ENCODE measurements around the gene ANKMY2. TPM values are rescaled to one million over a fixed set of nuclear protein-coding genes. Genes with fewer than 3 reads are reported as not detected.
A peak's percentile ranks its signal among the peaks of the same experiment; 100 is the strongest.
"Not testable (repeated sequence)": the region's sequence is repeated elsewhere in the genome, so short reads cannot be mapped to it uniquely, and the experiment has no call there.

Gene ANKMY2
- total and polyA plus RNA-seq, 5 donors from 2014 or later = 12.1 to 24.2 (median 19.2) TPM

GRCh38 chr7:16595596-16595995 lies 50.0 kb downstream of the ANKMY2 start:
- H3K36me3 ChIP-seq (ENCODE audit: control insufficient read depth, insufficient read depth, low read length) = peaks cover 10% of the 10 kb centered on the region
- not testable (repeated sequence) for H3K4me1 ChIP-seq (ENCODE audit: control insufficient read depth, insufficient read depth, low read length, poor library complexity, severe bottlenecking); H3K27me3 ChIP-seq (ENCODE audit: control insufficient read depth, insufficient read depth, low read length); H3K27ac Mint-ChIP-seq; H3K27ac ChIP-seq (ENCODE audit: insufficient read depth, low read length, poor library complexity, severe bottlenecking); H3K9me3 ChIP-seq (ENCODE audit: control insufficient read depth in 2 of 2, low read length in 2 of 2); ATAC-seq (ENCODE audit: low read depth in 2 of 2); H3K9me3 Mint-ChIP-seq; DNase-seq; H3K27me3 Mint-ChIP-seq; H3K4me3 ChIP-seq (ENCODE audit: low read depth, low read length); H3K36me3 Mint-ChIP-seq; H3K4me1 Mint-ChIP-seq
- H3K4me3 Mint-ChIP-seq = peak overlapping the region in 1 of 4 donors; percentile 51

GRCh38 chr7:16594676-16595075 lies 50.9 kb downstream of the ANKMY2 start:
- no peaks in the 10 kb centered on the region for H3K4me1 ChIP-seq (ENCODE audit: control insufficient read depth, insufficient read depth, low read length, poor library complexity, severe bottlenecking)
- Mint-ChIP-seq H3K4me1 (no peaks in the 10 kb centered on the region), H3K27ac (no peak overlapping the region), H3K4me3 (no peak overlapping the region), H3K36me3 (peaks cover 8% of the 10 kb centered on the region), H3K27me3 (no peaks in the 10 kb centered on the region), H3K9me3 (no peaks in the 10 kb centered on the region)
- peaks cover under 1% of the 10 kb centered on the region for H3K36me3 ChIP-seq (ENCODE audit: control insufficient read depth, insufficient read depth, low read length)
- no peak overlapping the region for H3K27ac ChIP-seq (ENCODE audit: insufficient read depth, low read length, poor library complexity, severe bottlenecking)
- H3K9me3 ChIP-seq (ENCODE audit: control insufficient read depth in 2 of 2, low read length in 2 of 2) = no peaks in the 10 kb centered on the region
- ATAC-seq (ENCODE audit: low read depth in 2 of 2) = no peak
- no peak for DNase-seq
- no peaks in the 10 kb centered on the region for H3K27me3 ChIP-seq (ENCODE audit: control insufficient read depth, insufficient read depth, low read length)
- H3K4me3 ChIP-seq (ENCODE audit: low read depth, low read length) = no peak overlapping the region

- ATAC-seq (ENCODE audit: low read depth in 2 of 2) (no peak), DNase-seq (no peak)
- Mint-ChIP-seq H3K4me1 (no peaks in the 10 kb centered on the region), H3K27ac (no peak overlapping the region), H3K27me3 (no peaks in the 10 kb centered on the region), H3K4me3 (no peak overlapping the region), H3K9me3 (no peaks in the 10 kb centered on the region), H3K36me3 (peaks cover 5% of the 10 kb centered on the region)
- Histone ChIP-seq H3K4me1 (ENCODE audit: control insufficient read depth, insufficient read depth, low read length, poor library complexity, severe bottlenecking) (no peaks in the 10 kb centered on the region), H3K4me3 (ENCODE audit: low read depth, low read length) (no peak overlapping the region), H3K9me3 (ENCODE audit: control insufficient read depth in 2 of 2, low read length in 2 of 2) (no peaks in the 10 kb centered on the region), H3K36me3 (ENCODE audit: control insufficient read depth, insufficient read depth, low read length) (no peaks in the 10 kb centered on the region), H3K27ac (ENCODE audit: insufficient read depth, low read length, poor library complexity, severe bottlenecking) (no peak overlapping the region), H3K27me3 (ENCODE audit: control insufficient read depth, insufficient read depth, low read length) (no peaks in the 10 kb centered on the region)
These were observed 51.5 kb downstream of the ANKMY2 start for GRCh38 chr7:16594061-16594460.

- Histone ChIP-seq H3K4me1 (ENCODE audit: control insufficient read depth, insufficient read depth, low read length, poor library complexity, severe bottlenecking) (no peaks in the 10 kb centered on the region), H3K4me3 (ENCODE audit: low read depth, low read length) (no peak overlapping the region), H3K9me3 (ENCODE audit: control insufficient read depth in 2 of 2, low read length in 2 of 2) (no peaks in the 10 kb centered on the region), H3K27me3 (ENCODE audit: control insufficient read depth, insufficient read depth, low read length) (no peaks in the 10 kb centered on the region), H3K36me3 (ENCODE audit: control insufficient read depth, insufficient read depth, low read length) (no peaks in the 10 kb centered on the region), H3K27ac (ENCODE audit: insufficient read depth, low read length, poor library complexity, severe bottlenecking) (no peak overlapping the region)
- Mint-ChIP-seq H3K36me3 (no peaks in the 10 kb centered on the region), H3K4me3 (no peak overlapping the region), H3K4me1 (no peaks in the 10 kb centered on the region), H3K27me3 (no peaks in the 10 kb centered on the region), H3K9me3 (no peaks in the 10 kb centered on the region), H3K27ac (no peak overlapping the region)
- no peak for DNase-seq
- ATAC-seq (ENCODE audit: low read depth in 2 of 2) = no peak
These were observed 53.2 kb downstream of the ANKMY2 start for GRCh38 chr7:16592395-16592794.

GRCh38 chr7:16590424-16590823 lies 55.1 kb downstream of the ANKMY2 start:
- Mint-ChIP-seq H3K9me3 (peaks cover 0 to 2% (median 0%) of the 10 kb centered on the region in 7 donors), H3K27ac (no peak overlapping the region), H3K27me3 (peaks cover under 1% of the 10 kb centered on the region), H3K4me1 (no peaks in the 10 kb centered on the region), H3K36me3 (no peaks in the 10 kb centered on the region), H3K4me3 (no peak overlapping the region)
- no peak for DNase-seq
- no peak for ATAC-seq (ENCODE audit: low read depth in 2 of 2)
- Histone ChIP-seq H3K27me3 (ENCODE audit: control insufficient read depth, insufficient read depth, low read length) (no peaks in the 10 kb centered on the region), H3K4me1 (ENCODE audit: control insufficient read depth, insufficient read depth, low read length, poor library complexity, severe bottlenecking) (no peaks in the 10 kb centered on the region), H3K4me3 (ENCODE audit: low read depth, low read length) (no peak overlapping the region), H3K9me3 (ENCODE audit: control insufficient read depth in 2 of 2, low read length in 2 of 2) (no peaks in the 10 kb centered on the region), H3K27ac (ENCODE audit: insufficient read depth, low read length, poor library complexity, severe bottlenecking) (no peak overlapping the region), H3K36me3 (ENCODE audit: control insufficient read depth, insufficient read depth, low read length) (no peaks in the 10 kb centered on the region)

GRCh38 chr7:16589881-16590280 lies 55.7 kb downstream of the ANKMY2 start:
- no peak for DNase-seq
- Mint-ChIP-seq H3K9me3 (peaks cover 0 to 3% (median 0%) of the 10 kb centered on the region in 7 donors), H3K36me3 (no peaks in the 10 kb centered on the region), H3K4me3 (no peak overlapping the region), H3K27ac (no peak overlapping the region), H3K27me3 (peaks cover 5% of the 10 kb centered on the region), H3K4me1 (no peaks in the 10 kb centered on the region)
- Histone ChIP-seq H3K27me3 (ENCODE audit: control insufficient read depth, insufficient read depth, low read length) (no peaks in the 10 kb centered on the region), H3K4me1 (ENCODE audit: control insufficient read depth, insufficient read depth, low read length, poor library complexity, severe bottlenecking) (no peaks in the 10 kb centered on the region), H3K9me3 (ENCODE audit: control insufficient read depth in 2 of 2, low read length in 2 of 2) (no peaks in the 10 kb centered on the region), H3K27ac (ENCODE audit: insufficient read depth, low read length, poor library complexity, severe bottlenecking) (no peak overlapping the region), H3K4me3 (ENCODE audit: low read depth, low read length) (no peak overlapping the region), H3K36me3 (ENCODE audit: control insufficient read depth, insufficient read depth, low read length) (no peaks in the 10 kb centered on the region)
- no peak for ATAC-seq (ENCODE audit: low read depth in 2 of 2)

- H3K27ac ChIP-seq (ENCODE audit: insufficient read depth, low read length, poor library complexity, severe bottlenecking) = no peak overlapping the region
- H3K9me3 ChIP-seq (ENCODE audit: control insufficient read depth in 2 of 2, low read length in 2 of 2) = no peaks in the 10 kb centered on the region
- Mint-ChIP-seq H3K27me3 (peaks cover 8% of the 10 kb centered on the region), H3K36me3 (no peaks in the 10 kb centered on the region), H3K9me3 (peaks cover 0 to 3% (median 0%) of the 10 kb centered on the region in 7 donors), H3K4me1 (no peaks in the 10 kb centered on the region), H3K27ac (no peak overlapping the region), H3K4me3 (no peak overlapping the region)
- H3K36me3 ChIP-seq (ENCODE audit: control insufficient read depth, insufficient read depth, low read length) = no peaks in the 10 kb centered on the region
- no peaks in the 10 kb centered on the region for H3K27me3 ChIP-seq (ENCODE audit: control insufficient read depth, insufficient read depth, low read length)
- no peak for ATAC-seq (ENCODE audit: low read depth in 2 of 2)
- no peak for DNase-seq
- no peaks in the 10 kb centered on the region for H3K4me1 ChIP-seq (ENCODE audit: control insufficient read depth, insufficient read depth, low read length, poor library complexity, severe bottlenecking)
- H3K4me3 ChIP-seq (ENCODE audit: low read depth, low read length) = no peak overlapping the region
These were observed 57.8 kb downstream of the ANKMY2 start for GRCh38 chr7:16587790-16588189.

GRCh38 chr7:16587129-16587528 lies 58.4 kb downstream of the ANKMY2 start:
- H3K4me1 Mint-ChIP-seq = no peaks in the 10 kb centered on the region
- H3K27ac Mint-ChIP-seq = no peak overlapping the region
- DNase-seq = no peak
- H3K27me3 Mint-ChIP-seq = peaks cover 8% of the 10 kb centered on the region
- Histone ChIP-seq H3K9me3 (ENCODE audit: control insufficient read depth in 2 of 2, low read length in 2 of 2) (no peaks in the 10 kb centered on the region), H3K27me3 (ENCODE audit: control insufficient read depth, insufficient read depth, low read length) (no peaks in the 10 kb centered on the region), H3K4me3 (ENCODE audit: low read depth, low read length) (no peak overlapping the region), H3K4me1 (ENCODE audit: control insufficient read depth, insufficient read depth, low read length, poor library complexity, severe bottlenecking) (no peaks in the 10 kb centered on the region), H3K36me3 (ENCODE audit: control insufficient read depth, insufficient read depth, low read length) (no peaks in the 10 kb centered on the region), H3K27ac (ENCODE audit: insufficient read depth, low read length, poor library complexity, severe bottlenecking) (no peak overlapping the region)
- H3K36me3 Mint-ChIP-seq = no peaks in the 10 kb centered on the region
- peaks cover 0 to 3% (median 0%) of the 10 kb centered on the region in 7 donors for H3K9me3 Mint-ChIP-seq
- no peak overlapping the region for H3K4me3 Mint-ChIP-seq
- ATAC-seq (ENCODE audit: low read depth in 2 of 2) = no peak
